HFF-Myc (cell line): ENCODE results near the gene DEFB110.

ENCODE experiments used
- DNase-seq: peaks from one replicate; pipeline ENCODE4 v3.0.0-alpha.2; 2011; ENCODE audit warnings: low read depth; ENCODE audit errors: extremely low read depth
- H3K4me3 ChIP-seq: replicated peaks from 2 replicates; pipeline ENCODE4 v1.5.1; 2011; ENCODE audit warnings: low read depth, mild to moderate bottlenecking, control low read depth, low read length
- TF ChIP-seq, protein P1 (sequence below): IDR thresholded peaks from 2 replicates; pipeline ENCODE4 v1.5.1; 2012; ENCODE audit warnings: mild to moderate bottlenecking, low read depth, low read length, control low read depth; ENCODE audit errors: missing control alignments

DEFB110 gene

DNA sequence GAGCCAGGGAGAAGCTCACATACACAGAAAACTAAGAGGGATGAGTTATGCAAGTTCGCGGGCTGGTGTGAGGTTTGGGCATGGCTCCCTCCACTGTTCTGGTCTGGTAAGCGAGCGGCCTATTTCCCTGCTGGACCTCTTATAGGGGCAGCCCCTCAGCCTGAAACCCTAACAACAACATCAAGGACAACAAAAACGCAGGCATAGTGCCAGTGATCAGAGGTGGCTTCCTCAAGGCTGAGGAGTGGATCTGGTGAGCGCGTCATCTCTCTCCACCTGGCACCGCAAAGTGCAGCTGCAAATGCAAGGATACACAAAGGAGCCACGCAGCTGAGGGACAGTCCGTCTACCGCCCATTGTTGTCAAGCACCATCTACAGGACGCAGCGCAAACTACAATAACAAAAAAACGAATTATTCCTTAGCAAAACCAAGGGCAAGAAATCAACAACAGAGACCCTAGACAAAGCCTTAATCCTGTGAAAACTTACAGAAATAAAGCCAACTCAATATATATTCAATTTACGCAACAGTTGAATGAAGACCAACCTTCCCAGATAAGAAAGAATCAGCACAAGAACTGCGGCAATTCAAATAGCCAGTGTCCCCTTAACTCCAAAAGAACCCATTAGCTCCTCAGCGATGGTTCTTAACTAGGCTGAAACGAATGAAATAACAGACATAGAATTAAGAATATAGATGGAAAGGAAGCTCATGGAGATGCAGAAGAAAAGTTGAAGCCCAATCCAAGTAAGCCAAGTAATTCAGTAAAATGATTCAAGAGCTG lies 9.2 kb upstream of the DEFB110 start:
- DNase-seq = no peak
- no peak overlapping the region for H3K4me3 ChIP-seq
- TF ChIP-seq, protein P1, sequence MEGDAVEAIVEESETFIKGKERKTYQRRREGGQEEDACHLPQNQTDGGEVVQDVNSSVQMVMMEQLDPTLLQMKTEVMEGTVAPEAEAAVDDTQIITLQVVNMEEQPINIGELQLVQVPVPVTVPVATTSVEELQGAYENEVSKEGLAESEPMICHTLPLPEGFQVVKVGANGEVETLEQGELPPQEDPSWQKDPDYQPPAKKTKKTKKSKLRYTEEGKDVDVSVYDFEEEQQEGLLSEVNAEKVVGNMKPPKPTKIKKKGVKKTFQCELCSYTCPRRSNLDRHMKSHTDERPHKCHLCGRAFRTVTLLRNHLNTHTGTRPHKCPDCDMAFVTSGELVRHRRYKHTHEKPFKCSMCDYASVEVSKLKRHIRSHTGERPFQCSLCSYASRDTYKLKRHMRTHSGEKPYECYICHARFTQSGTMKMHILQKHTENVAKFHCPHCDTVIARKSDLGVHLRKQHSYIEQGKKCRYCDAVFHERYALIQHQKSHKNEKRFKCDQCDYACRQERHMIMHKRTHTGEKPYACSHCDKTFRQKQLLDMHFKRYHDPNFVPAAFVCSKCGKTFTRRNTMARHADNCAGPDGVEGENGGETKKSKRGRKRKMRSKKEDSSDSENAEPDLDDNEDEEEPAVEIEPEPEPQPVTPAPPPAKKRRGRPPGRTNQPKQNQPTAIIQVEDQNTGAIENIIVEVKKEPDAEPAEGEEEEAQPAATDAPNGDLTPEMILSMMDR = no peak

DNA sequence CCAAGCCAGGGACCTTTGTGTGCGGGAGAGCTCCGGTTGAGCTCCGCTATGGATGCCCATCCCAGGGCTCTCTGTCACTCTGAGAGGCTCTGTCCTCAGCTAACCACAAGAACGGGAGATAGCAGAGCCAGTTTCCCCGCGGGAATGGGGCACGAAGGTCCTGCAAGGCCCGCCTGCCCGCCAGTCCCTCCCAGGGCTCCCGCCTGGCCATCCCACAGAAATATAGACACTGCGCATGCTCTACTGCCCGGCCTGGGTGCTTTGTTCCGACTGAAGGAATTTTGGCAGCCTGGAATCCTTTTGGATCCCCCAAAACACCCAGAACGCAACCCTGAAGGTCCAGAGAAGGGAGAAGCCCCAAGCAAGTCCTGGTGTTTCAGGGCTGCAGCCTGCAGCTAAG lies 8.6 kb upstream of the DEFB110 start:
- no peak overlapping the region for H3K4me3 ChIP-seq
- TF ChIP-seq, protein P1 = no peak
- no peak for DNase-seq

DNA sequence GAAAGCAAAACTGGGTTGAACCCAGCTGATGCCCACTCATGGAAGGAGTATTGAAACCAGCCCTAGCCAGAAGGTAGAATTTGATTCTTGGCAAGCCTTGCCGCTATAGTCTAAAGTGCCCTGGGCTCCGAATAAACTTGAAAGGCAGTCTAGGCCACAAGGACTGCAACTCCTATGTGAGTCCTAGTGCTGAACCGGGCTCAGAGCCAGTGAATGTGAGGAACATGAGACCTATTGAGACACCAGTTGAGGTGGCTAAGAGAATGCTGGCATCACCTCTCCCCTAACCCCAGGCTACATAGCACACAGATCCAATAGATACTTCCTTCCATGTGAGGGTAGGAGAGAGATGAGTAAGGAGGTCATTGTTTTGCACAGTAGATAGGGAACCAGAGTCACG lies 3.5 kb upstream of the DEFB110 start:
- H3K4me3 ChIP-seq = no peak overlapping the region
- no peak for DNase-seq
- TF ChIP-seq, protein P1 = no peak

DNA sequence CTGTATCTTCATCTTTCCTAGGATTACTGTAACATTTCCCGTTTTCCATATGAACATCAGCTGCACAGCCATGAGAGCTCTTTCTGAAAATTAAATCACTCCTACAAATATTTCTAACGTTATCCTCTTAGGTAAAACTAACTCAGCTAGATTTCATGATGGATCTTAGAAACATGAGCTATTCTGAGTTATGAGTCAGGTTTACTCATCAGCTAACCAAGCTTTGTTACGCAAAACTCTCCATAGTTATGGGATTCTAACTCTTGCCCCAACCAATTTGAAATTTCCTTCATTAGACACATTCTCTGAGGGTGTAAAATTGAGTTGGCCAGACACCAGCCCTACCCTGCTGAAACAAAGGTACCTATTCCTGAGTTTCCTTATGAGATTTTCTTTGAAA lies 14.0 kb downstream of the DEFB110 start:
- TF ChIP-seq, protein P1 = no peak
- no peak for DNase-seq
- H3K4me3 ChIP-seq = no peak overlapping the region

DNA sequence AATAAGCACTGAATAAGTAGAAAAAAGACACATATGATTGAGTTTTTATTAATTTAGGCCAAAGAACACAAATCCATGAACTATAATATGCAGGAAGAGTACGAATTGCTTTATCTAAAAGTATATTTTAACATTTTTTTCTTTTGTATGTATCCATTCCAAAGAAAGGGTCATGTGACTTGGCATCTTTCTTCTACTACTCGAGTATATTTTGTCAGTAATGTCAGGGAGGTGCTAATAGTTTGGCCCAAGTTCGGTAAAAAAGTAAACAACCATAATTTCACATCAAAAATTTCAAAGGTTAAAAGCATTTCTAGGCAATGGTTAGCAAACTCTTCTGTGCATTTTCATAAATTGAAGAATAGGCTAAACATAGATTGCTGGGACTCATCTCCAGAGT lies 18.7 kb downstream of the DEFB110 start:
- no peak for DNase-seq
- TF ChIP-seq, protein P1 = no peak
- H3K4me3 ChIP-seq = no peak overlapping the region

DNA sequence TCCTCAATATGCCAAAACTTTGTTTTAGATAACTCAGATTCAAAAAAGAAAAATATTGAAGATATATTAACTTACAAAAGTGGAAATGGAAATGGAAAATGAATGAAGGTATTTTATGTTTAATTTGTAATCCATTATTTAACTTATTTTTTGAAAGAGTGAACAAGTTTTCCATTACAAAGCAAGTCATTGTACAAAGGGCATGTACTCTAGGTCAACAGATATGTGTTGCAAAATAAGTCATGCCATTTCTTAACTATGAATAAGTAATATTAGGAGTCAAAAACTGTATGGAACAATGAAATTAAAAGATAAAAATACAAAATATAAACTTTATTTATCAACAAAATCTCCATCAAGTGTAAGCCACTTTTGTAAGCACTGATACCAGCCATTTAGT lies 26.5 kb downstream of the DEFB110 start:
- DNase-seq = no peak
- TF ChIP-seq, protein P1 = no peak
- no peak overlapping the region for H3K4me3 ChIP-seq

DNA sequence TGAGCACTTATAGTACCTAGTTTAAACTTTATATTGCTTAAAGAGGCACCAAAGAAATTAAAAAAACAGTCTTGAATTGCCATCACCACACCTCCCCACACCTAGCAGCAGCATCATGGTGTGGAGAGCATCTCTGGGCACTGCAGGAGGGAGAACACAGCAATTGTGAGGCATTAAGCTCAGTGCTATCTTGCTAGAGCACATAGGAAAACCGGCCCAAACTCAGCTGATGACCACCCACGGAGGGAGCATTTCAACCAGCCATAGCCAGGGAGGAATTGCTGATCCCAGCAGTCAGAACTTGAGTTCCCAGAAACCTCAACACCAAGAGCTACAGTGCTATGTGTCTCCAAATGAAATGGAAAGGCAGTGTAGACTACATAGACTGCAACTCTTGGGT lies 32.9 kb downstream of the DEFB110 start:
- H3K4me3 ChIP-seq = no peak overlapping the region
- no peak for DNase-seq
- TF ChIP-seq, protein P1 = no peak
